Chondrocyte (in vitro differentiated cells): ENCODE measurements around the gene ACADM. TPM values are rescaled to one million over a fixed set of nuclear protein-coding genes. Genes with fewer than 3 reads are reported as not detected.

Source experiments
- DNase-seq: peaks from one replicate; pipeline ENCODE4 v3.0.0; 2021; ENCODE audit warnings: mixed read lengths, low spot score
- H3K27ac Mint-ChIP-seq: one replicate; pipeline ENCODE4 v1.8.0; 2021; ENCODE audit warnings: mild to moderate bottlenecking, moderate library complexity, mixed read lengths; ENCODE audit not compliant: unreplicated experiment
- H3K27me3 Mint-ChIP-seq: 2 replicates; pipeline ENCODE4 v1.8.0; 2021; ENCODE audit warnings: low read depth, mixed read lengths
- H3K36me3 Mint-ChIP-seq: 2 replicates; pipeline ENCODE4 v1.8.0; 2021; ENCODE audit warnings: low read depth, mixed read lengths
- H3K4me1 Mint-ChIP-seq: 2 replicates; pipeline ENCODE4 v1.8.0; 2021; ENCODE audit warnings: low read depth, mild to moderate bottlenecking, mixed read lengths
- H3K4me3 Mint-ChIP-seq: one replicate; pipeline ENCODE4 v1.8.0; 2021; ENCODE audit warnings: mild to moderate bottlenecking, moderate library complexity, mixed read lengths; ENCODE audit not compliant: unreplicated experiment
- H3K9me3 Mint-ChIP-seq: 2 replicates; pipeline ENCODE4 v1.8.0; 2021; ENCODE audit warnings: low read depth, mixed read lengths
- total RNA-seq: library from RNA; stranded (reverse); gene quantifications from 3 replicates; pipeline ENCODE4 v1.2.1, GENCODE V29; 2021
- TF ChIP-seq, protein P1 (sequence below): fragments of 200-600 bp; sonication (generic); IDR thresholded peaks from 2 replicates; pipeline ENCODE4 v1.5.0; 2021; ENCODE audit warnings: antibody characterized with exemption, mild to moderate bottlenecking, moderate library complexity

The ACADM gene
- total RNA-seq, 1 donor from 2014 or later = 35.2 TPM

DNA sequence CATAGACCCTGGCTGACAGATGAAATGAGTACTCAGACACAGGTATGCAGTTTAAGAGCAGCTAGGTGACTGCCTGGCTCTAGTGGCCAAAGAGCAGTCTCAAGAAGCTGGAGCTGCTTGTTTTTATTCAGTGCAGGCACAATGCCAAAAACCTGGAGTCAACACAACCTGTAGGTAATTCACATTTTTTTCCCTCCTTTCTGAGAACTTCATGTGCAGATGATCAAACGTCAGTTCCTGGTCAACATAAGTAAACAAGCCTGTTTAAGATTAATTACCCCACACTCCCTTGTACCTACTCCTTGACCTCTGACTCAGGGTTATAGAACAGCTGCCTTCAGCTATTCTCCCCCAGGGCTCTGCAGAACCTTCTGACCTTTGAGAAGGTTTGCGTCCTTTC, 17.3 kb upstream of the ACADM start:
- TF ChIP-seq, protein P1, sequence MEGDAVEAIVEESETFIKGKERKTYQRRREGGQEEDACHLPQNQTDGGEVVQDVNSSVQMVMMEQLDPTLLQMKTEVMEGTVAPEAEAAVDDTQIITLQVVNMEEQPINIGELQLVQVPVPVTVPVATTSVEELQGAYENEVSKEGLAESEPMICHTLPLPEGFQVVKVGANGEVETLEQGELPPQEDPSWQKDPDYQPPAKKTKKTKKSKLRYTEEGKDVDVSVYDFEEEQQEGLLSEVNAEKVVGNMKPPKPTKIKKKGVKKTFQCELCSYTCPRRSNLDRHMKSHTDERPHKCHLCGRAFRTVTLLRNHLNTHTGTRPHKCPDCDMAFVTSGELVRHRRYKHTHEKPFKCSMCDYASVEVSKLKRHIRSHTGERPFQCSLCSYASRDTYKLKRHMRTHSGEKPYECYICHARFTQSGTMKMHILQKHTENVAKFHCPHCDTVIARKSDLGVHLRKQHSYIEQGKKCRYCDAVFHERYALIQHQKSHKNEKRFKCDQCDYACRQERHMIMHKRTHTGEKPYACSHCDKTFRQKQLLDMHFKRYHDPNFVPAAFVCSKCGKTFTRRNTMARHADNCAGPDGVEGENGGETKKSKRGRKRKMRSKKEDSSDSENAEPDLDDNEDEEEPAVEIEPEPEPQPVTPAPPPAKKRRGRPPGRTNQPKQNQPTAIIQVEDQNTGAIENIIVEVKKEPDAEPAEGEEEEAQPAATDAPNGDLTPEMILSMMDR = no peak
- no peaks in the 10 kb centered on the region for H3K4me1 Mint-ChIP-seq
- peaks cover 6% of the 10 kb centered on the region for H3K9me3 Mint-ChIP-seq
- H3K36me3 Mint-ChIP-seq = no peaks in the 10 kb centered on the region
- peaks cover 22% of the 10 kb centered on the region for H3K27me3 Mint-ChIP-seq
- H3K4me3 Mint-ChIP-seq = no peak overlapping the region
- DNase-seq = no peak
- no peak overlapping the region for H3K27ac Mint-ChIP-seq

DNA sequence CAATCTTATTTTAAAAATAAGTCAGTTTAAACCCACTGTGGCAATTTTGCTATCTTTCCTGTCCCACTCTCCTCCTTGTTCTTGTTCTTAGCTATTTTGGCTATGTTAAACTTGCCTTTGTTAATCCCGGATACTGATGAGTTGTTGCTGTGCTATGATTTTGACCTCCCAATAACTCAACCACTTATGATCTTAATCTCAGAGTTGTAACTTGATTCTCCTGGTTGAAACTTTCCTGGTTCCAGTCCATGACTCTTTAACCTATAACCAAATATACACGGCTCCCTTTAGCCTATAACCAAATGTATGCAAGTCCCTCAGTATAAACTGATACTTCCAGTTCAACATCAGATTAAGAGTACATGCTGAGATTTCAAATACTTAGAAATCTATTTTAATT, 15.6 kb upstream of the ACADM start:
- Mint-ChIP-seq H3K36me3 (no peaks in the 10 kb centered on the region), H3K9me3 (peaks cover 6% of the 10 kb centered on the region), H3K27ac (no peak overlapping the region), H3K4me3 (no peak overlapping the region), H3K4me1 (no peaks in the 10 kb centered on the region), H3K27me3 (peaks cover 25% of the 10 kb centered on the region)
- no peak for DNase-seq
- TF ChIP-seq, protein P1 = no peak

DNA sequence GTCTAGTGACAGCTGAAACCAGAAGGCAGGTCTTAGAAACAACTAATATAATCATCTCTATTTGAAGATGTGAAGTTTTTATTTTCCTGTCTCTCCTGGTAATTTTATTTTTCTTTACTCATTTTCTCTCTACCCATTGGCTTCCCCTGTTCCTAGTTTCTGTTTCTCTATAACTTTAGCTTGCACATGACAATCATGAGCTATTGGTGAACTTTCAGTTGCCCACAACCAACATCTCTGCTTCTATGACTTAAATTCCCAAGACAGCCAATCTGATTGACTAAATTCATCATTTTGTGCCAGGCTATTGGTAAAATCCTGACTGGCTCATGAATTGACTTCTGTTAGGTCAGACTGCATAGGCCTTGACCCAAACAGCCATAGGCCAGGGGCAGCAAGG, 13.7 kb upstream of the ACADM start:
- Mint-ChIP-seq H3K4me1 (no peaks in the 10 kb centered on the region), H3K27me3 (peaks cover 22% of the 10 kb centered on the region), H3K9me3 (peaks cover 6% of the 10 kb centered on the region), H3K4me3 (no peak overlapping the region), H3K27ac (no peak overlapping the region), H3K36me3 (no peaks in the 10 kb centered on the region)
- TF ChIP-seq, protein P1 = no peak
- no peak for DNase-seq

DNA sequence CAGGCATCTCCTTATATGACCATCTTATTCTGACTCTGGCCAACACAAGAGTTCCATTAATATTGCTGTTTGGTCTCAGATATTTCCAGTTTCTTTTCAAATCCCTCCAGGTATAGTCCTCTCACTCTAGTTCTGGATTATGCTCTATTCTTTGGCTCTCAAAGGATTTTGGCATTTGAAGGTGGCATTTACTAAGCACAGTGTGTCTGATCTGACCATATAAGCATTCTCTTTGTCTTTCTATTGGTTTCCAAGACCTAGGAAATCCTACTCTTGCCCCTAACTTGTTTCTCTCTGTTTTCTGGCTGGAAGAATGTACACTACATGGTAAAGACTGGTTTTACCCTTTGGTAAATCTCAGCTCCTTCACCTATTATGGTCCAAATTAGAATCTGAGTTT, 12.7 kb upstream of the ACADM start:
- DNase-seq = no peak
- H3K4me1 Mint-ChIP-seq = no peaks in the 10 kb centered on the region
- H3K27me3 Mint-ChIP-seq = peaks cover 19% of the 10 kb centered on the region
- H3K36me3 Mint-ChIP-seq = no peaks in the 10 kb centered on the region
- H3K27ac Mint-ChIP-seq = no peak overlapping the region
- H3K4me3 Mint-ChIP-seq = no peak overlapping the region
- H3K9me3 Mint-ChIP-seq = peaks cover 6% of the 10 kb centered on the region
- TF ChIP-seq, protein P1 = no peak

DNA sequence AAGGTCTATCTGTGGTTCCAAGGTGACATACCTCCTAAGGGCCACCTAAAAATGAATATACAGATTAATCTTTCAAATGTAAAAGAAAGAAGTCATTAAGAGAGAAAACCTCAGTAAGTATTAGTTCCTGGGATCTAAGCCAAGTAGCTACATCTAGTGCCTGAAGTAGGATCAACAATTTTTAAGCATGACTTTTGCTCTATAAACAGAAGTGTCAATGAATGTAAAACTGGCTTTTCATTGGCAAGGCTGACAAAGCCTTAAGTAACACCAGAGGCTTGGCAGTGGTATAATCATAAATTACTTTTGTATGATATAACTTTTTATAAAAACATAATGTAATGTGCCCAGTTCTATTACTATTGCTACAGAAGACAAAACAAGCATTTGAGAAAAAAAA, 12.2 kb upstream of the ACADM start:
- DNase-seq = no peak
- Mint-ChIP-seq H3K4me1 (no peaks in the 10 kb centered on the region), H3K9me3 (peaks cover 6% of the 10 kb centered on the region), H3K36me3 (no peaks in the 10 kb centered on the region), H3K4me3 (no peak overlapping the region), H3K27me3 (peaks cover 19% of the 10 kb centered on the region), H3K27ac (no peak overlapping the region)
- TF ChIP-seq, protein P1 = no peak
